AG04450 (cell line): ENCODE results near the gene FHL2. TPM values are rescaled to one million over a fixed set of nuclear protein-coding genes. Genes with fewer than 3 reads are reported as not detected.

Experiments
- CTCF ChIA-PET: fragments of 300-600, 350-600 bp; formaldehyde crosslinking; extraction: SDS; loops from one replicate; lab custom pipeline; 2022; ENCODE audit warnings: antibody characterized with exemption, inconsistent platforms; lab: Charles Lee
- POLR2A ChIA-PET: fragments of 350-600 bp; formaldehyde crosslinking; extraction: SDS; loops from one replicate; lab custom pipeline; 2021; ENCODE audit warnings: antibody characterized with exemption, inconsistent platforms; lab: Yijun Ruan, JAX
- DNase-seq: peaks from one replicate; pipeline ENCODE4 v3.0.0-alpha.2; 2011; ENCODE audit warnings: low read depth, low spot score
- H3K27ac ChIP-seq: one replicate; pipeline ENCODE4 v1.5.1; 2012; ENCODE audit warnings: low read depth, low read length, control low read depth
- H3K27me3 ChIP-seq: one replicate; pipeline ENCODE4 v1.6.0; 2012; ENCODE audit warnings: low read length; ENCODE audit not compliant: control insufficient read depth, insufficient read depth
- H3K4me3 ChIP-seq: 2 replicates; pipeline ENCODE4 v1.5.1; 2011; ENCODE audit warnings: mild to moderate bottlenecking, low read depth, low read length, control low read depth
- H3K9me3 ChIP-seq: 2 replicates; pipeline ENCODE4 v1.5.1; 2012; ENCODE audit warnings: low read length; ENCODE audit not compliant: control insufficient read depth, insufficient read depth
- polyA plus RNA-seq: library from polyadenylated mRNA; depleted of rRNA; stranded (reverse); fragments of >200 nt; gene quantifications from 2 replicates; pipeline ENCODE4 v1.2.3, GENCODE V29; 2011
- TF ChIP-seq, protein P1 (sequence below): IDR thresholded peaks from 2 replicates; pipeline ENCODE4 v1.5.1; 2011; ENCODE audit warnings: low read depth, low read length, control low read depth, inconsistent platforms

The FHL2 gene
- polyA plus RNA-seq, 1 experiment: 497 TPM

DNA sequence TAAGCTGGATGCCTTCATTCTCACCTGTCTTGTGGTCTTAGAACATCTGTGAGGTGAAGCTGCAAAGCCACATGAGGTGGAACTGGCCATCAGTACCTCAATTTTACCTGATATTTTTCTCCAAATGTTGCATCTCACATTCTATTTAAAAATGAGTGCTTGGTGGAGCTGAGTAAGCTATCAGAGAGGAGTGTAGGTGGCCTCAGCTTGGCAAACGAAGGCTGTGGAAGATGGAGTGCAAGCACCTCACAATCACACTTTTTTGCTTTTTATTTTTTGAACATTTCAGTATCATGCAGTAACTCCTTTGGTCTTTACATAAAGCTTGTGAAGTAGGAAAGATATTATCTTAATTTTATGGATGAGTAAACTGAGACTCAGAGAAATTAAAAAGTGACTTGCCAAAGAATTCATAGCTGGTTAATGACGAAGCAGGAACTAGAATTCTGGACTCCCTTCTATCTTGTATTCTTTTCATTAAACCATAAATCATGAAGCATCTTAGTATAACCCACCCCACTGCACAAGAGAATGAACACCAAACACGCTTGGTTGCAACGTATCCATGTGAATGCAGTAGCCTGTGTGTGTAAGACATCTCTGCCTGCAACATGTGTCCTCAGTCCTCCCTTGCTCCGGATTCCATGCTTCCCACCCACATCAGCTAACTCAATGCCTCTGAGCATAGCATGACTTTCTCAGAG is 34.3 kb downstream of the FHL2 start:
- Histone ChIP-seq H3K4me3 (no peak overlapping the region), H3K9me3 (no peaks in the 10 kb centered on the region), H3K27ac (no peak overlapping the region), H3K27me3 (no peaks in the 10 kb centered on the region)
- POLR2A ChIA-PET: interaction anchor here (0.6 kb wide), 1 partner anchor 8 kb away, joined by 5 read pairs; no protein-coding TSS in a partner anchor
- TF ChIP-seq, protein P1, sequence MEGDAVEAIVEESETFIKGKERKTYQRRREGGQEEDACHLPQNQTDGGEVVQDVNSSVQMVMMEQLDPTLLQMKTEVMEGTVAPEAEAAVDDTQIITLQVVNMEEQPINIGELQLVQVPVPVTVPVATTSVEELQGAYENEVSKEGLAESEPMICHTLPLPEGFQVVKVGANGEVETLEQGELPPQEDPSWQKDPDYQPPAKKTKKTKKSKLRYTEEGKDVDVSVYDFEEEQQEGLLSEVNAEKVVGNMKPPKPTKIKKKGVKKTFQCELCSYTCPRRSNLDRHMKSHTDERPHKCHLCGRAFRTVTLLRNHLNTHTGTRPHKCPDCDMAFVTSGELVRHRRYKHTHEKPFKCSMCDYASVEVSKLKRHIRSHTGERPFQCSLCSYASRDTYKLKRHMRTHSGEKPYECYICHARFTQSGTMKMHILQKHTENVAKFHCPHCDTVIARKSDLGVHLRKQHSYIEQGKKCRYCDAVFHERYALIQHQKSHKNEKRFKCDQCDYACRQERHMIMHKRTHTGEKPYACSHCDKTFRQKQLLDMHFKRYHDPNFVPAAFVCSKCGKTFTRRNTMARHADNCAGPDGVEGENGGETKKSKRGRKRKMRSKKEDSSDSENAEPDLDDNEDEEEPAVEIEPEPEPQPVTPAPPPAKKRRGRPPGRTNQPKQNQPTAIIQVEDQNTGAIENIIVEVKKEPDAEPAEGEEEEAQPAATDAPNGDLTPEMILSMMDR: no peak
- no peak for DNase-seq
- CTCF ChIA-PET: interaction anchor here (0.6 to 1.7 kb wide), 5 partner anchors 19 to 383 kb away, joined by 3 to 13 read pairs (median 3); no protein-coding TSS in a partner anchor

DNA sequence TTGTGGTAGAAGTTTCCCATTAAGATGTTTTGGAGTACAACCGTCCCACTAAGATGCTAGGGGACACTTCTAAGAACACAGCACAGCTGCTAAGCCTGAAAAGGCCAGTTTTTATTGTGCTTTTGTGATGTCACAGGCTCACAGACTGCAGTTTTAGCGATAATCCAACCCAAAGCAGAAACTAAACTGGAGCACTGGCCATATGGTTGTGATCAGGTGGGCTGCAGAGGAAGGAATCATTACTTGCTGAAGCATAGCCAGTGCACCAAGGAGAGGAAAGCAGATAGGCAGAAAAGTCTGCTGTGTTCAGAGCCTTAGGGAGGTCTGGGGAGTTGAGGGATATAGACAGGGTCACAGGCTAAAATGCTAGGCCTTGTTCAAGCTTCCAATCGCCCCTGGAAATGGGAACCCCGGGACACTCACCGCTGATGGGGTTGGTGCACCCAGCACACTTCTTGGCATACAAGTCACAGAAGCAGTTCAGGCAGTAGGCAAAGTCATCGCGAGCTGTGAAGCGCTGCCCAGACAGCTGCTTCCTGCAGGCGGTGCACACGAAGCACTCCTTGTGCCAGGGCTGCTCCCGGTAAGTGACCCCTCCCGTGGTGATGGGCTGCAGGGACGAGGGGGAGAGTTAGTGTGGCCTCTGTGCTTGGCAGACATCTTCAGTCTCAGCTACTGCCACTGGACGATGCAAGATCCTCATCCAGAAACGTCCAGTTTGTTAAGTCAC is 35.8 kb downstream of the FHL2 start:
- ChIA-PET POLR2A (no interaction called here), CTCF (interaction anchor here (1.2 to 2.2 kb wide), 2 partner anchors 19 to 158 kb away, joined by 4 to 13 read pairs; no protein-coding TSS in a partner anchor)
- Histone ChIP-seq H3K9me3 (no peaks in the 10 kb centered on the region), H3K27ac (peak overlapping the region; percentile 43), H3K4me3 (no peak overlapping the region), H3K27me3 (no peaks in the 10 kb centered on the region)
- DNase-seq: no peak
- TF ChIP-seq, protein P1: no peak

DNA sequence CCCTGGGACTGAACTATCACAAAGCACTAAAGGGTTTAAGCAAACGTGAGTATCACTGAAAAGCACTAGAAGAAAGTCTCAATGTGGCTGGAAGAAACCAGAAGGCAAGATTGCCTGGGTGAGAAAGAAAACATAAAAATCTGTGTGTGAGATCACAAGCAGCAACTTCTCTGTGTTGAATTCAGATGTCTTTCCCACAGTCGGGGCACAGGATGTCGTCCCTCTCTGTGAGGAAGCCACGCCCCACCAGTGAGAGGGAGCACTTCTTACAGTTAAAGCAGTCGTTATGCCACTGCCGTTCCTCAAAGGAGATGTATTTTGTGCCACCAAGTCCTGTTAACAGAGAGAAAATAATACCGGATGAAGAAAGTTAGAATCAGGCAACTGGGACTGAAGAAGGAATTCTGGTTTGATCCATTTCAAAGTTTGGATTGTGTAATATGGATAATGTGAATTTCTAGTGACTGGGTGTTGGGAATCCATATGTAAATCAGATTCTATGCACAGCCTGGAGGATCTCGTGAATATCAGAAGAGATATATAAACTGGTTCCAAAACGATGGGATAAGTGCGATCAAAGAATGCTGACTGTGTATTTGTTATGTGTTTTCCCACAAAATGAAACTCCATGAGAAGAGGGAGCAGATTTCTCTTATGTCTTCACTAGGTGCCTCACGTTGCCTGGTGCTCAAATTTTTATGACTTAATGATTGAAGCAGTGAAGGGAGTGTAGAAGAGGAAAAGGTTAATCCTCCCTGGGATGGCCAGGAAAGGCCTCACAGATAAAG is 37.6 kb downstream of the FHL2 start:
- H3K27ac ChIP-seq: no peak overlapping the region
- POLR2A ChIA-PET: no interaction called here
- H3K9me3 ChIP-seq: no peaks in the 10 kb centered on the region
- H3K27me3 ChIP-seq: no peaks in the 10 kb centered on the region
- no peak for DNase-seq
- CTCF ChIA-PET: interaction anchor here (2.2 kb wide), 1 partner anchor 160 kb away, joined by 13 read pairs; no protein-coding TSS in a partner anchor
- TF ChIP-seq, protein P1: no peak
- no peak overlapping the region for H3K4me3 ChIP-seq

DNA sequence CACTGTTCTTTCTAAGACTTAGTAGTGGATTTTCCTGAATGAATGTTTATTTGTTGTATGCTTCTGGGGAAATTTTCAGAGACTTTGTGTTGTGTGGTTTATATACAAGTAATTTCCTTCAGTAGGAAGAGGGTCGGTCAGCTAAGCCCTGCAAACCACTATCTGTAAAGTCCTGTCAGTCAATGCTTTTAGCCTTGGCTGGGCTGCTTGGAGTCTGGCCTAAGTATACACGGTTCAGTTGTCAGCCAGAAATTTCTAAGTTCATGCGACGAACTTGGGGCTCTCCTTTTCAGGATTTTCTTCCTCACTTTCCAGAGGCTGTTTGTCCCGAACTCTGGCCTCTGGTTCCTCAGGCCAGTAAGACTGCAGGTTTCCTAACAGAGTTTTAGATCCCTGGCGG is 40.3 kb downstream of the FHL2 start:
- Histone ChIP-seq H3K27me3 (no peaks in the 10 kb centered on the region), H3K27ac (peak overlapping the region; percentile 48), H3K4me3 (no peak overlapping the region), H3K9me3 (no peaks in the 10 kb centered on the region)
- TF ChIP-seq, protein P1: no peak
- no peak for DNase-seq
- CTCF ChIA-PET: interaction anchor here (2.2 kb wide), 1 partner anchor 163 kb away, joined by 9 read pairs; no protein-coding TSS in a partner anchor
- POLR2A ChIA-PET: interaction anchor here (1.3 kb wide), 1 partner anchor 13 kb away, joined by 5 read pairs; no protein-coding TSS in a partner anchor
